HEK293 (cell line): ENCODE data around the gene NLGN1.

Source experiments
- CTCF ChIA-PET: fragments of 350-600 bp; formaldehyde crosslinking; extraction: SDS; loops from one replicate; lab custom pipeline; 2021; ENCODE audit warnings: antibody characterized with exemption; lab: Yijun Ruan, JAX
- POLR2A ChIA-PET: fragments of 300-600 bp; formaldehyde crosslinking; extraction: SDS; loops from one replicate; lab custom pipeline; 2020; ENCODE audit warnings: antibody characterized with exemption, inconsistent platforms; lab: Yijun Ruan, JAX
- H3K27ac ChIP-seq: fragments of 200-500 bp; sonication (Bioruptor generic); 2 replicates; pipeline ENCODE4 v1.5.1; 2014; ENCODE audit warnings: low read depth, low read length, control low read depth, inconsistent platforms; ENCODE audit errors: extremely low read depth
- H3K36me3 ChIP-seq, 2 experiments: fragments of 200-500 bp in 1 of 2; sonication (Bioruptor generic) in 1 of 2; 1 replicate in 1 of 2; 2 replicates in 1 of 2; pipeline ENCODE4 v1.5.1; 2014 to 2017; ENCODE audit warnings: inconsistent platforms in 2 of 2, low read length in 2 of 2; ENCODE audit not compliant: control insufficient read depth in 2 of 2, insufficient read depth in 1 of 2
- H3K4me1 ChIP-seq: fragments of 200-500 bp; sonication (Bioruptor generic); 2 replicates; pipeline ENCODE4 v1.5.1; 2014; ENCODE audit warnings: mild to moderate bottlenecking, low read length, inconsistent platforms; ENCODE audit not compliant: control insufficient read depth, insufficient read depth
- H3K4me3 ChIP-seq: 2 replicates; pipeline ENCODE4 v1.5.1; 2011; ENCODE audit warnings: low read depth, mild to moderate bottlenecking, control low read depth, low read length, moderate library complexity
- H3K9me3 ChIP-seq: fragments of 200-500 bp; sonication (Bioruptor generic); 2 replicates; pipeline ENCODE4 v1.5.1; 2014; ENCODE audit warnings: low read depth, low read length, inconsistent platforms; ENCODE audit not compliant: control insufficient read depth, insufficient read depth
- GLIS1 ChIP-seq: fragments of 450-650 bp; formaldehyde crosslinking; IDR thresholded peaks from 2 replicates; pipeline ENCODE4 v1.5.1; 2016; ENCODE audit warnings: missing biosample characterization, missing genetic modification characterization
- GLIS2 ChIP-seq: fragments of 450-650 bp; formaldehyde crosslinking; IDR thresholded peaks from 2 replicates; pipeline ENCODE4 v1.5.1; 2016; ENCODE audit warnings: missing biosample characterization, missing genetic modification characterization
- HOXA7 ChIP-seq: sonication (generic); formaldehyde crosslinking; IDR thresholded peaks from 2 replicates; pipeline ENCODE4 v1.8.1; 2022; ENCODE audit warnings: missing genetic modification reagents, borderline replicate concordance
- HOXD13 ChIP-seq: sonication (generic); formaldehyde crosslinking; IDR thresholded peaks from 2 replicates; pipeline ENCODE4 v1.8.0; 2022; ENCODE audit warnings: missing genetic modification reagents, borderline replicate concordance
- PATZ1 ChIP-seq: fragments of 450-650 bp; formaldehyde crosslinking; IDR thresholded peaks from 2 replicates; pipeline ENCODE4 v1.5.1; 2016; ENCODE audit warnings: missing biosample characterization, missing genetic modification characterization
- RBAK ChIP-seq: fragments of 450-650 bp; formaldehyde crosslinking; IDR thresholded peaks from 2 replicates; pipeline ENCODE4 v1.5.1; 2016; ENCODE audit warnings: missing biosample characterization, missing genetic modification characterization
- ZBTB11 ChIP-seq: fragments of 450-650 bp; formaldehyde crosslinking; conservative IDR thresholded peaks from 2 replicates; pipeline ENCODE4 v1.5.1; 2016; ENCODE audit warnings: low read depth, missing biosample characterization, missing genetic modification characterization
- ZBTB21 ChIP-seq: fragments of 450-650 bp; formaldehyde crosslinking; IDR thresholded peaks from 2 replicates; pipeline ENCODE4 v1.5.1; 2017; ENCODE audit warnings: missing biosample characterization, missing genetic modification characterization
- ZIC2 ChIP-seq: fragments of 450-650 bp; formaldehyde crosslinking; IDR thresholded peaks from 2 replicates; pipeline ENCODE4 v1.5.1; 2016; ENCODE audit warnings: missing biosample characterization, missing genetic modification characterization
- ZNF10 ChIP-seq: fragments of 450-650 bp; formaldehyde crosslinking; IDR thresholded peaks from 2 replicates; pipeline ENCODE4 v1.5.1; 2017; ENCODE audit warnings: missing biosample characterization, missing genetic modification characterization
- ZNF138 ChIP-seq: fragments of 450-650 bp; formaldehyde crosslinking; IDR thresholded peaks from 2 replicates; pipeline ENCODE4 v1.5.1; 2016; ENCODE audit warnings: missing biosample characterization, missing genetic modification characterization, borderline replicate concordance
- ZNF16 ChIP-seq: fragments of 450-650 bp; formaldehyde crosslinking; IDR thresholded peaks from 2 replicates; pipeline ENCODE4 v1.5.1; 2016; ENCODE audit warnings: low read depth, missing biosample characterization, missing genetic modification characterization
- ZNF324 ChIP-seq: fragments of 450-650 bp; formaldehyde crosslinking; IDR thresholded peaks from 2 replicates; pipeline ENCODE4 v1.5.1; 2016; ENCODE audit warnings: missing biosample characterization, missing genetic modification characterization
- ZNF366 ChIP-seq: fragments of 450-650 bp; formaldehyde crosslinking; conservative IDR thresholded peaks from 2 replicates; pipeline ENCODE4 v1.5.1; 2016; ENCODE audit warnings: missing biosample characterization, missing genetic modification characterization
- ZNF37A ChIP-seq: fragments of 450-650 bp; IDR thresholded peaks from 2 replicates; pipeline ENCODE4 v1.5.1; 2018; ENCODE audit warnings: missing biosample characterization, missing genetic modification characterization
- ZNF404 ChIP-seq: fragments of 450-650 bp; formaldehyde crosslinking; IDR thresholded peaks from 2 replicates; pipeline ENCODE4 v1.5.1; 2017; ENCODE audit warnings: missing biosample characterization, missing genetic modification characterization
- ZNF48 ChIP-seq: fragments of 450-650 bp; formaldehyde crosslinking; IDR thresholded peaks from 2 replicates; pipeline ENCODE4 v1.5.1; 2016; ENCODE audit warnings: missing biosample characterization, missing genetic modification characterization
- ZNF639 ChIP-seq: fragments of 450-650 bp; formaldehyde crosslinking; IDR thresholded peaks from 2 replicates; pipeline ENCODE4 v1.5.1; 2016; ENCODE audit warnings: missing biosample characterization, missing genetic modification characterization
- ZNF654 ChIP-seq: fragments of 450-650 bp; formaldehyde crosslinking; IDR thresholded peaks from 2 replicates; pipeline ENCODE4 v1.5.1; 2016; ENCODE audit warnings: low read depth, missing biosample characterization, missing genetic modification characterization
- ZNF76 ChIP-seq: fragments of 450-650 bp; formaldehyde crosslinking; IDR thresholded peaks from 2 replicates; pipeline ENCODE4; 2016; ENCODE audit warnings: low read depth, missing biosample characterization, missing genetic modification characterization, borderline replicate concordance
- ZNF777 ChIP-seq: fragments of 450-650 bp; formaldehyde crosslinking; IDR thresholded peaks from 2 replicates; pipeline ENCODE4 v1.5.1; 2017; ENCODE audit warnings: missing biosample characterization, missing genetic modification characterization, borderline replicate concordance
- ZSCAN18 ChIP-seq: fragments of 450-650 bp; formaldehyde crosslinking; IDR thresholded peaks from 2 replicates; pipeline ENCODE4 v1.5.1; 2016; ENCODE audit warnings: missing biosample characterization, missing genetic modification characterization
- TF ChIP-seq, protein P1 (sequence below): fragments of 450-650 bp; formaldehyde crosslinking; IDR thresholded peaks from 2 replicates; pipeline ENCODE4 v1.5.1; 2016; ENCODE audit warnings: missing biosample characterization, missing genetic modification characterization
- TF ChIP-seq, protein P2 (sequence below): fragments of 450-650 bp; formaldehyde crosslinking; IDR thresholded peaks from 2 replicates; pipeline ENCODE4; 2016; ENCODE audit warnings: missing biosample characterization, missing genetic modification characterization

Gene NLGN1

GRCh38 chr3:174223626-174224025 is 826.1 kb downstream of the NLGN1 start:
- H3K4me1 ChIP-seq = no peaks in the 10 kb centered on the region
- ChIA-PET CTCF (no interaction called here), POLR2A (no interaction called here)
- no peak overlapping the region for H3K27ac ChIP-seq
- no peaks in the 10 kb centered on the region for H3K36me3 ChIP-seq
- H3K9me3 ChIP-seq = no peaks in the 10 kb centered on the region
- no peak overlapping the region for H3K4me3 ChIP-seq
- no peak for TF ChIP-seq GLIS2 (tag by site-specific recombination)
- TF ChIP-seq ZNF366 = no peak
- TF ChIP-seq ZNF16 = no peak
- no peak for TF ChIP-seq ZIC2 (tag by site-specific recombination)
- no peak for TF ChIP-seq GLIS1 (tag by site-specific recombination)
- no peak for TF ChIP-seq RBAK (tag by site-specific recombination)
- no peak for TF ChIP-seq ZNF48 (tag by site-specific recombination)
- no peak for TF ChIP-seq ZSCAN18 (tag by site-specific recombination)
- TF ChIP-seq, protein P1, sequence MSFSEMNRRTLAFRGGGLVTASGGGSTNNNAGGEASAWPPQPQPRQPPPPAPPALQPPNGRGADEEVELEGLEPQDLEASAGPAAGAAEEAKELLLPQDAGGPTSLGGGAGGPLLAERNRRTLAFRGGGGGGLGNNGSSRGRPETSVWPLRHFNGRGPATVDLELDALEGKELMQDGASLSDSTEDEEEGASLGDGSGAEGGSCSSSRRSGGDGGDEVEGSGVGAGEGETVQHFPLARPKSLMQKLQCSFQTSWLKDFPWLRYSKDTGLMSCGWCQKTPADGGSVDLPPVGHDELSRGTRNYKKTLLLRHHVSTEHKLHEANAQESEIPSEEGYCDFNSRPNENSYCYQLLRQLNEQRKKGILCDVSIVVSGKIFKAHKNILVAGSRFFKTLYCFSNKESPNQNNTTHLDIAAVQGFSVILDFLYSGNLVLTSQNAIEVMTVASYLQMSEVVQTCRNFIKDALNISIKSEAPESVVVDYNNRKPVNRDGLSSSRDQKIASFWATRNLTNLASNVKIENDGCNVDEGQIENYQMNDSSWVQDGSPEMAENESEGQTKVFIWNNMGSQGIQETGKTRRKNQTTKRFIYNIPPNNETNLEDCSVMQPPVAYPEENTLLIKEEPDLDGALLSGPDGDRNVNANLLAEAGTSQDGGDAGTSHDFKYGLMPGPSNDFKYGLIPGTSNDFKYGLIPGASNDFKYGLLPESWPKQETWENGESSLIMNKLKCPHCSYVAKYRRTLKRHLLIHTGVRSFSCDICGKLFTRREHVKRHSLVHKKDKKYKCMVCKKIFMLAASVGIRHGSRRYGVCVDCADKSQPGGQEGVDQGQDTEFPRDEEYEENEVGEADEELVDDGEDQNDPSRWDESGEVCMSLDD (tag by site-specific recombination) = no peak
- TF ChIP-seq HOXD13 (CRISPR knock-in tag) = no peak
- TF ChIP-seq ZNF324 (tag by site-specific recombination) = no peak
- TF ChIP-seq ZNF138 (tag by site-specific recombination) = no peak
- TF ChIP-seq HOXA7 (CRISPR knock-in tag) = no peak
- TF ChIP-seq, protein P2, sequence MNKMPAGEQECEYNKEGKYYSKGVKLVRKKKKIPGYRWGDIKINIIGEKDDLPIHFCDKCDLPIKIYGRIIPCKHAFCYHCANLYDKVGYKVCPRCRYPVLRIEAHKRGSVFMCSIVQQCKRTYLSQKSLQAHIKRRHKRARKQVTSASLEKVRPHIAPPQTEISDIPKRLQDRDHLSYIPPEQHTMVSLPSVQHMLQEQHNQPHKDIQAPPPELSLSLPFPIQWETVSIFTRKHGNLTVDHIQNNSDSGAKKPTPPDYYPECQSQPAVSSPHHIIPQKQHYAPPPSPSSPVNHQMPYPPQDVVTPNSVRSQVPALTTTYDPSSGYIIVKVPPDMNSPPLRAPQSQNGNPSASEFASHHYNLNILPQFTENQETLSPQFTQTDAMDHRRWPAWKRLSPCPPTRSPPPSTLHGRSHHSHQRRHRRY (tag by site-specific recombination) = no peak
- TF ChIP-seq ZNF777 = no peak
- TF ChIP-seq ZBTB11 (tag by site-specific recombination) = no peak
- no peak for TF ChIP-seq ZNF76 (tag by site-specific recombination)
- no peak for TF ChIP-seq ZBTB21

DNA sequence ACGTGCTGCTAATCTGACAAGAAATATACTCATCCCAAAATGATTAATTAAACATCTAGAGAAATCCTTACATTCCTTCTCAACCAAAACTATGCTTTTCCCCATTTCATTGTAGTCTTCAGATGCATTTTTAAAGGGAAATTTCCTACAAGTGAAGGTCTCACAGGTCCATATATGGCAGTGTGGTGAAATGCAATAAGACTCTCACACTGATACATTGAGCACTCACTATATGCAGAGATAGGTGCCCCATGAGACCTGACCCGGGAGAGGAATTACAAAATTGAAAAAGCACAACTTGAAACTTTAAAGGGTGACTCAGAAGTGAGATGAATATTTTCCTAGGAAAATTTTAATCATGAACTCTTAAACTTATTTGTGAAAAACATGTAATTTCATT is 832.4 kb downstream of the NLGN1 start:
- Histone ChIP-seq H3K4me3 (no peak overlapping the region), H3K9me3 (no peaks in the 10 kb centered on the region), H3K27ac (no peak overlapping the region), H3K36me3 (no peaks in the 10 kb centered on the region), H3K4me1 (no peaks in the 10 kb centered on the region)
- ChIA-PET POLR2A (no interaction called here), CTCF (no interaction called here)
- TF ChIP-seq PATZ1 (tag by site-specific recombination) = no peak
- no peak for TF ChIP-seq ZNF654 (tag by site-specific recombination)
- TF ChIP-seq ZNF404 (tag by site-specific recombination) = no peak
- no peak for TF ChIP-seq ZNF10 (tag by site-specific recombination)
- no peak for TF ChIP-seq ZNF639 (tag by site-specific recombination)
- no peak for TF ChIP-seq ZNF37A
